GM19239 (cell line): ENCODE measurements around the gene NLGN2.
A peak's percentile ranks its signal among the peaks of the same experiment; 100 is the strongest.

Experiments
- DNase-seq: peaks from one replicate; pipeline ENCODE4 v3.0.0; 2011; ENCODE audit warnings: low spot score; ENCODE audit not compliant: insufficient read length
- FAIRE-seq: peaks from 2 replicates; lab custom pipeline; 2011; peaks lifted over from hg19 to GRCh38; lab: Jason Lieb, UNC

The NLGN2 gene

GRCh38 chr17:7389924-7390910 is 17.4 kb upstream of the NLGN2 start:
- FAIRE-seq (no peak), DNase-seq (no peak)

GRCh38 chr17:7391307-7391706 is 16.3 kb upstream of the NLGN2 start:
- DNase-seq, result no peak
- no peak for FAIRE-seq

DNA sequence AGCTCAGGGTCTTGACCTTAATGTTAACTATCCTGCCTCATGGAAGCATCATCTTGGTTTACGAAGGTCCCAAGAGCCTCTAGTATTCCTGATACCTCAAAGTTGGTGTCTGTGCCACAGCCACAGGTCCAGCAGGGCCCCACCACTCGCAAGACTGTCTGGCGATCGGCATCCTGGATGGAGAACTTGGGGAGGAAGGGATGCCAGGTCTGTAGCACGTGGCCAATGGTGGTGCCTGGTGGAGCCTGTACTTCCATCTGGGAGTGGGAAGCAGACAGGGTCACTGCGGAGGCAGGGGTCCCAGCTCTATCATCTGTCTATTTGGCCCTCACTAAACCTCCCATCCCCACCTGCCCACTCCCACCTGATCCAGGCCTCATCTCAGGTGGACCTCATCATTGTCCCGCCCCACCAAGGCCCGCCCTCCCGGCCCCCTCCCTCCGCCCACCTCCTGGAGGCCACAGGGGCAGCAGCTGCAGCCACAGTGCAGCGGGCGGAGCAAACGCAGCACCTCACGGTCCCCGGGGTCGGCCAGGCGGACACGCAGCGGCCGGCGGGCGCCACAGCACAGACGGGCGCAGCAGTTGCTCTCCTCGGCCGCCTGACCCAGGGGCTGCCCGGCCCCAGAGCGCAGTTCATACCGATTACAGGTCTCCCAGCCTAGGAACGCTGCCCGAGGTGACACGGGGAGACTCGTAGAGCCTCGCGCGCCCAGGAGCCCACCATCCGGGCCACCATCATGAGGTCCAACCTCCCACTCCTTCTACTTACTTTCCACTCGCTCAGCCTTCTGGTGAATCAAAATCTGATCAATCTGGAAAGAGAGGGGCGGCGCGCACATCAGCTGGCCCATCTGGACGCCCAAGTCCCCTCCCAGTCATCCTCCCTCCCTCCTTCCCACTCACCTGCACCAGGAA is 14.7 kb upstream of the NLGN2 start:
- no peak for DNase-seq
- FAIRE-seq, result no peak

DNA sequence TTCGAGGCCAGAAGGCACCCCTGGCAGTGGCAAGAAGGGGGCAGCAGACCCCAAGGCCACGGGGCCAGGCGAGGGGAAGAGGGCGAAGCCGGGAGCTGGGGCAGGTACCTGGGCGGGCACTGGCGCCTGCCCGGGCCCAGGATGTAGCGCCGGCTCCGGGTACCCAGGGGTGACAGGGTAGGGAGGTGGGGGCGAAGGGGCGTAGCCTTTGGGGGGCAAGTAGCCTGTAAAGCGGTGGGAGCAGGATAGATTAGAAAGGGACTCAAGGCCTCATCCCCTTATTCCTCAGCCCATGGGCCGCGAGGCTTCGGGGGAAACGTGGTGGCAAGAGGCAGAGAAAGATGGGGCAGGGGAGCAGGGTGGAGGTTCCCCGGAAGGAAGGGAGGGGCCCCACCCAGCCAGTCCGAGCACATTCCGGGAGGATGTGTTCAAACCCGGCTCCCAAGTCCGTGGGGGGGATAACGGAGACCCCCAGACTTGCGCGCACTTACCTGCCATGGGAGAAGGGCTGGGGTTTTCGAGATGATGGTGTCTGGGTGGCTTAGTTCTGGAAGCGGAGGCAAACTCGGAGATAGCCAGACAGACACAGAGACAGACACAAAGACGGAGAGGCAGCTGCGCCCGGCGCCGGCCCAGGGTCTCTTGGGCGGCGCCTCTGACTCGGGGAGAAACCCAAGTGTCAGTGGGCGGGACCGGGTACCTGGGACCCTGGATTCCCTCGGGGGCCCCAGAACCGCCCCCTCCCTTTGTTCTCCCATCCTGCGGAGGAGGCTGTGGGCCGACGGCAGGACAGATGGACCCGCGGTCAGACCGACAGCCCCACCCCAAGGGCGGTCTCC is 13.8 kb upstream of the NLGN2 start:
- FAIRE-seq (peak; percentile 73), DNase-seq (peak; percentile 70)

- FAIRE-seq (peak; percentile 95), DNase-seq (peak; percentile 97)
These were observed 13.0 kb upstream of the NLGN2 start, which contains the start of gene PLSCR3 for GRCh38 chr17:7394452-7395191. PLSCR3 (minus strand) TSS chr17:7394525; CDS start chr17:7394110, 415 bp downstream.

DNA sequence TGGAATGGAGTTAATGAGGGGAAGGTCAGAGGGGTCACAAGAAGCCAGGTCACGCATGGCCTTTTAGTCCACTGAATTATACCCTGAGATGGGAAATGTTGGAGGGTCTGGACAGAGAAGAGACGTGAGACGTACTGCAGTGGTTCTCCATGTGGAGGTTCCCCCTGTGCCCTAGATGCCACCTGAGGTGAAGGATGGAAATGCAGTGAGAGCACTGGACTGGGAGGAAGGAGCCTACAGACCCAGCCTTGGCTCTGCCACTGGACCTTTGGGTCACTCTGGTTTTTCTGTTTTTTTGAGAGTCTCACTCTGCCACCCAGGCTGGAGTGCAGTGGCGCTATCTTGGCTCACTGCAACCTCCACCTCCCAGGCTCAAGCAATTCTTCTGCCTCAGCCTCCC is 11.5 kb upstream of the NLGN2 start:
- FAIRE-seq (no peak), DNase-seq (no peak)

DNA sequence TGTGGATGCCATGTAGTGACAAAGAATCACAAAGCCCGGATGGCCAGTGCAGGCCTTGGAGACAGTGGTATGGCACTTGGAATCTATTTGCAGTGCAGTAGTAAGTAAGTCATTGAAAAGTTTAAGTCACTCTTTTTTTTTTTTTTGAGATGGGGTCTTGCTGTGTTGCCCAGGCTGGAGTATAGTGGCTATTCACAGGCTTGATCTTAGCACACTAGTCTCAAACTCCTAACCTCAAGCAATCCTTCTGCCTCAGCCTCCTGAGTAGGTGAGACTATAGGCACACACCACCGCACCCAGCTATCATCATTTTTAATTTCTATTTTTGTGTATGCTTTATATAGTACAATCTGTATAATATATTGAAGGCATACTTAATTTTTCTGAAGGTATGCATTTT is 9.0 kb upstream of the NLGN2 start:
- no peak for DNase-seq
- no peak for FAIRE-seq

- FAIRE-seq, result peak; percentile 72
- DNase-seq, result no peak
These were observed 4.5 kb upstream of the NLGN2 start for GRCh38 chr17:7403043-7403726.

DNA sequence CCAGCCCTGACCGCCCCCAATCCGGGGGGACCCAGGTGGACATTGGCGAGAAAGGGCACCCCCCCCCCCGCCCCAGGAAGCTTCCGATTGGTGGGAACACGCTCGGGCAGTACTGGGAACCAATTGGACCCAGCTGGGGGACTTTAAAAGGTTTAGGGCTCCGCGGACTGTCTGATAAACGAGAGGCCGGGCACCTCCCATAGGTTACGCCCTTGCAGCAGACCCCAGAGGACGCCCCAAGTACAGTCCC is 4.0 kb upstream of the NLGN2 start:
- DNase-seq (no peak), FAIRE-seq (no peak)

DNA sequence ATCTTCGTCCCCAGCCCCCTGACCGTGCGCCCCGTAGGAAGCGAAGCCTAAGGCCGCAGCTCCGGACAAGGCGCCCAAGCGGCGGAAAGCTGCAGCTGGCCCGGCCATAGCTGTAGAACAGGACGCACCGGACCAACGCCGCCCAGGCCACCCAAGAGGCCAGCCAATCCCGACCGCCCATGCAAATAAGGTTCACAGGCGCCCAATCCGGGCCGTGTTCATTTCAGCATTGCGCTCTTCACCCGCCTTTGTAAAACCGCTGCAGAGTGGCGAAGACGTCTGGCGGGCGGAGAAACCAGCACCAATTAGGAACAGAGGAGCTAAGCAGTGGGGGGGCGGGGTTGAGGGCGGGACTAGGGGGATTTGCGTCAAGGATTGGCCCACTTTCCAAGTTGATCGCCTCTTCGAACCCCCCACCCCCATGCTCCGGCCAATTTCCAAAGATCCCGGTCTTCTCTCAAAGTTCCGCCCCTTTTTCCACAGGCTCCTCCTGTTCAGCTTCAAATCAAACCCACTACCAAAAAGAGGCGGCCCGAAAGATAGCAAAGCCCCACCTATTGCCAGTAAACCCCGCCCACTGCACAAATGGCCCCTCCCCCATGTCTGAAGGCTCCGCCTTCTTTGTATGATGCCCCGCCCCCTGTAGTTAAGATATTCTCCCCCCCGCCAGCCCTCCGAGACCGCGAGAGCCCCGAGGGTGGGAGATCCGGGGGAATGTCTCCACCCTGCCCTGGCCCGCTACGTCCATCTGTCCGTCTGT is 3.5 kb upstream of the NLGN2 start, which contains the start of gene TMEM256:
TMEM256 (minus strand) TSS at position 121 of the 760 bp plus-strand sequence; CDS start at position 108, 13 bp downstream.
- FAIRE-seq (peak; percentile 100), DNase-seq (peak; percentile 98)

DNA sequence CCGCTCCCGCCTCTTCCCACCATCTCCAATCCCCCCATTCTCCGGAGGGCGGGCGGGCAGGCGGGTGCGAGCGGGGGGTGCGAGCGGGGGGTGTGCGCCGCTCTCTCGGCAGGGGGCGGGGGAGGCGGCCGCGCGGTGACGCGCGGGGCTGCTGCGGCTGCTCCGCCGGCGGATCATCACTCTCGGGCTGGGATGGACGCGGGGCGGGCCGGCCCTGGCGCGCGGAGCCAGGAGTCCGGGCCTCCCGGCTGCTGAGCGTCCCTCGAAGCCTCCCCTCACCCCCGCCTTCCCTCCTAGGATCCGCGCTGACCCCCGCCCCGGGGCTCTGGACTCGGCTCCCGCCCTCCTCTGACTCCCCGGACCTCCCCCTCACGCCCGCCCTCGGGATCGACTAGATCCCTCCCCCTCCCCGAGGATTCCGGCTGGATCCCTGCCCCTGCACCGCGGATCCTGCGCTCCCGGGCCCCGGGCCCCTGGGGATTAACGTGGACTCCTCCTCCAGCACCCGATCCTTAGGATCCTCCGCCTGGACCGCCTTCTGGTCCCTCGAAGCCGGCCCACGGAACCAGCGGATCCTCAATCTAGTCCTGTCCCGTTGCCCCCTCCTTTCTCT is 2.8 kb upstream of the NLGN2 start:
- no peak for DNase-seq

DNA sequence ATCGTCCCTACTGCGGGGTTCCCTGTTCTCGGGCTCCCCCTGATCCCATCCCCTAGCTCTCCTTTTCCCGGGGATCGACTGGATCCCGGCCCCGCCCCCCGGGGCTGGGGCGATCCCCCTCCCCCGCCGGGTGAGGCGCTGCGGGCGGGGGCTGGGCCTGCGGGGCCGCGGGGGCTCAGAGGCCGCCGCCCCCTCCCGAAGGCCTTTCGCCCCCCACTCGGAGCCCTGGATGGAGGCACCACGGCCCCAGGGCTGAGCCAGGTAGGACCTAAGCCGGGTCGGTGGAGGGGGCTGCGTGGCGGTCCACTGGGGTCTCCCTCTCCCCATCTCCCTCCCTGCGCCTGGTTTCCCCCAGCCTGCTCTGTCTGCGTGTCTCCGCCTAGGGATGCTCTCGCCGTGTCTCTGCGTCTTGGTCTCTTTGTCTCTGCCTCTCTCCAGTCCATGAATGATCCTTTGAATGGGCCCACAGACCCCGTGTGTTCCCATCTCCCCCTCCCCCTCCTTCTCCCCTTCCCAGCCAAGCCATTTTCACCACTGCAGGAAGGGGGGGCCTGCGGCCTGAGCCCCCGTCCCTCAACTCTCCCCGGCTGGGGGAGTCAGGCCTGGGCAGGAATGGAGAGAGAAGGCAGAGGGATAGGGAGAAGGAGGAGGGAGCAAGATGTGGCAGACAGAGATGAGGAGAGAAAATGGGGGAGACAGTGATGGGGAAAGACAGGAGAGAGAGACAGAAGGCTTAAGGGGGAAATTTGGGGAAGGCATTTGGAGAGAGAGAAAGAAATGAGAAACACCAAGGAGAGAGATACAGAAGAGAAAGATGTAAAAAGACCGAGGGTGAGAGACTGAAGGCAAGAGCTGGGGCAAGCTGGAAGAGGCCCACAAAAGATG is 2.1 kb upstream of the NLGN2 start:
- DNase-seq (no peak), FAIRE-seq (no peak)

More for the DNA sequence above, 2.8 kb upstream of the NLGN2 start:
- no peak for FAIRE-seq

- FAIRE-seq (no peak), DNase-seq (no peak)
These were observed 1.3 kb upstream of the NLGN2 start for GRCh38 chr17:7406235-7406825.

DNA sequence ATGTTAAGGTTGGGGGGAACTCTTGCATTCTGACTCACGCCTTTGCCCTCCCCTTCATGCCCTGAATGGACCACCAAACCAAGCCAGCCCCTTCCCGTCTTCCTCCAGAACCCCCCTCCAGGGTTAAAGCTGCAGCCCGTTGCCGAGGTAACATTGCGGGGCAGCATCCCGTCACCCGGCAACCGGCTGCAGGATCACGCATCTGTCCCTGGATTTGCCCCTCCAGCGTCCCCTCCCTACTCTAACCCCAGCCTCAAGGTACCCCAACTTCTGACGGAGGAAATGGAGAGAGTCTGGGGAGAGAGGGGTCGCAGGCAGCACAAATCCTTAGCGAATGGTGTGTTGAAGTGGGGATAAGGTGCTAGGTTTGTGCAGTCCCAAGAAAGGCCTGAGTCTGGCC is 563 bp upstream of the NLGN2 start:
- FAIRE-seq (no peak), DNase-seq (no peak)

DNA sequence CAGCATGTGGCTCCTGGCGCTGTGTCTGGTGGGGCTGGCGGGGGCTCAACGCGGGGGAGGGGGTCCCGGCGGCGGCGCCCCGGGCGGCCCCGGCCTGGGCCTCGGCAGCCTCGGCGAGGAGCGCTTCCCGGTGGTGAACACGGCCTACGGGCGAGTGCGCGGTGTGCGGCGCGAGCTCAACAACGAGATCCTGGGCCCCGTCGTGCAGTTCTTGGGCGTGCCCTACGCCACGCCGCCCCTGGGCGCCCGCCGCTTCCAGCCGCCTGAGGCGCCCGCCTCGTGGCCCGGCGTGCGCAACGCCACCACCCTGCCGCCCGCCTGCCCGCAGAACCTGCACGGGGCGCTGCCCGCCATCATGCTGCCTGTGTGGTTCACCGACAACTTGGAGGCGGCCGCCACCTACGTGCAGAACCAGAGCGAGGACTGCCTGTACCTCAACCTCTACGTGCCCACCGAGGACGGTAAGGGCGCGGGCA is 645 bp downstream of the NLGN2 start:
- DNase-seq, result no peak
- FAIRE-seq, result no peak

DNA sequence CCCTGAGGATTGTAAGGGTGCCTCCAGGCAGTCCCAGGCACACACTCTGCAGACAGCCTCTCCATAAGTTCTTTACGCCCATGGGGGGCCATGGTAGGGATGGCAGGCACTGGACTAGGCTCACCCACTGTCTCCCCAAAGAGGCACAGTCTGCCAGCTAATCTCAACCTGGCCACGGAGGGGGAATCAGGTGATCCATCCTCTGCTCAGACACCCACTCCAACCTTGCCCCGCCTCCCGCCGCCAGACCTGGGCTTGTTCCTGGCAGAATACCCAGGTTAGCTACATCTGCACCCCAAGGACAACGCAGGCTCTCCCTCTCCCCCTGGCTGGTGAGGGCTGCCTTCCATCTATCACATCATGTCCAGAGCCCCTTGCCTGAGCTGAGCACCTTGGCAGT is 1.2 kb downstream of the NLGN2 start:
- no peak for DNase-seq
- FAIRE-seq, result no peak
